Anterior cingulate cortex (tissue), 58 donors: Measurements from ENCODE around the gene AURKA.
A peak's percentile ranks its signal among the peaks of the same experiment; 100 is the strongest.

Experiments used
- DNase-seq, 58 donors: peaks; one replicate each; lab custom pipeline; 2025; lab: John Stamatoyannopoulos, UW

The AURKA gene

DNA sequence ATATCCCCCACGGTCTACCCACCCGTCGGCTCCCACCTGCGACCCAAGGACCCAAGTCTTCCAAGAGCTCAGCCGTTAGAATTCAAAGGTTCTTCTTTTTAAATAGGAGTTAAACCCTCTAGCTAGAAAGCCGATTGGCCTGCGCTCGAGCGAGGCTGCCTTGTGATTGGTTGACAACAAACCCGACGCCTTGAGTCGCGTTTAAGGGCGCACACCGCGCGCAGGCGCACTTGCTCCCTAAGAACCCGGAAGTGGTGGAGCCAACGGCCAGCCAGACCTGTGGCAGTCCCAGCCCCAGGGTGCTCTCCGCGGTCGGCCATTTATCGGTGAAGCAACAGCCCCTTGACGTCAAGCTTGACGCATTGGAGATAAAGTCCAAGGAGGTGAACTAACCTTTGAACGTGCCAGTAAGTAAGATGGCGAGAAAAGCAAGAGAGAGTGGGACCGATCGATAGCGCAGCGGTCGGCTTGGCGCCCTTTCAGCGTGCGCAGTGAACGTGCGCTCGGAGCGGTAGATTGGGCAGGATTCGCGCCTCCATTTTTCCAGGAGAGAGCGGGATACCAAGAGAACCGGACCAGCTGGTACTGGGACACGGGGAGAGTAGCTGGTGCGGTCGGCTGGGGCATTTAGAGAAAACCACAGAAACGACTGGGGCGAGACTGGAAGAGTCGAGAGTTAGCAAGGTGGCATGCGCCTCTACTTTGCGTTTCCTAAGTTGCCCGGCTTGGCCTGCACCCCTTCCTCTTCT lies at the start of gene AURKA, which contains the start of gene CSTF1:
TSS of gene AURKA (minus strand) at position 84 of the 749 bp plus-strand sequence. CDS start 4,018 bp downstream, outside the sequence.
TSS of gene CSTF1 (plus strand) at position 514 of the 749 bp plus-strand sequence. CDS start 2,908 bp downstream, outside the sequence.
- DNase-seq = peak; percentile 90 to 99 (median 98)

DNA sequence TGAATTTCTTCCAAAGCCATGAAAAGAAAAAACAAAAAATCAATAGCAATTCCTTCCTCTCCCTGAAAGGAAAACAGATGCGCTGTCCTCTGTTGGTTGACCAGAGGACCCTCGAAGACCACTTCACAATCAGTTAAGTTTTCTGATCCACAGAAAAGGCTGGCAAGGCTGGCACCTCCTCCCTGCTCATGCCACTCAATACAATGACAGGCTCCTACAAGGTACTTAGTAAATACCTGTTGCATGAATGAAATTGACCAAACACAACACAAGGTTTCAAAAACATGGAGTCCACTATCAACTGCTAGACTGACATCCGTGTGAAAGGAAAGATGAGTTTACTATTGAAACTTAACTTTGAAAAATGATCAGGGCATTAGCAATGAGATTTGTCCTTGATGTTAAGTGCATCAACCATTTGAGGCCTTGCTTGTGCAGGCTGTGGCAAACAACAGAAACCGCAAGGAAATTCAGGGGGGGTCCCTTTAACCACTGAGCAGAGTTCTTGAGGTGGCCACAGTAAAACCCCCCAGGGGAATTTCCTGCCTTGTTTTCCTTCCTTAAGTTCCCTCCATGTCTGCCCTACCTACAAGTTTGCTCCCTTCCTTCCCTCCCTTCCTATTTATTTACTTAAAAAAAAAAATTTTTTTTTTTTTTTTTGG lies 48.5 kb upstream of the AURKA start:
- no peak for DNase-seq

DNA sequence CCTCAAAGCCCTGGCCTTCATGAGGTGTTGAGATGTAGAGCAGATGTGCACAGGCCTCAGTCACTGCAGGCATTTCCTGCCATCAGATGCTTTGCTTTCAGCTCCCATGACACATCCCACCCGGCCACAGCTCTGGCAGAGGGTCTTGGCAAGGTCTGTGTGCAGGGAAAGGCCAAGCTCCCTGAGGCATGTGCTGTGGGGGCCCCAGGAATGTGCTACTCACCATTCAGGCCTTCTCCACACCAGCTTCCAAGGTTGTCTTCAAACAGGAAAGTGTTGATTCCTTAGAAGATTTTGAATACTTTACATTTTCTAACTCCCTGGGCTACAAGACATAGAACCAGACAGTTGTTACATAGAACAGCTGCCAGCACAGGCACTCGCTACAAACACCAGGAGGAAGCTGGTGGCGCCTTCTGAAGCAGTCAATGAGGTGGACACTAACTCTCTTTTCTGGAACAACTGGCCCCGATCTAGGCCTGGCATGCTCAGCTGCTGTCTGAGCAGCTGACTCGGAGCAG lies 47.8 kb upstream of the AURKA start:
- no peak for DNase-seq

DNA sequence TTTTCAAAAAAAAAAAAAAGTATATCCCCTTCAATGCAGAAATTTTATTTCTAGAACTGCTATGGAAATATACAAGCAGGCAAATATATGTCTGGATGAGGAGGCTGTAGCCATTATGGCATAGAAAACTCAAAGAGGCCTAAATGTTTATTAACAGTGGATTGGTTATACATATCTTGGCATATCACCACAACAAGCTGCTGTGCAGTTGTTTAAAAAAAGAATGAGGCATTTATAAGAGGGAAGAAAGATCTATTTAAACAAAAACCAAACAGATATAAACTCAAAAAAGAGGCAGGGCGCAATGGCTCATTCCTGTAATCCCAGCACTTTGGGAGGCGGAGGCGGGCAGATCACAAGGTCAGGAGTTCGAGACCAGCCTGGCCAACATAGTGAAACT lies 46.3 kb upstream of the AURKA start:
- no peak for DNase-seq

DNA sequence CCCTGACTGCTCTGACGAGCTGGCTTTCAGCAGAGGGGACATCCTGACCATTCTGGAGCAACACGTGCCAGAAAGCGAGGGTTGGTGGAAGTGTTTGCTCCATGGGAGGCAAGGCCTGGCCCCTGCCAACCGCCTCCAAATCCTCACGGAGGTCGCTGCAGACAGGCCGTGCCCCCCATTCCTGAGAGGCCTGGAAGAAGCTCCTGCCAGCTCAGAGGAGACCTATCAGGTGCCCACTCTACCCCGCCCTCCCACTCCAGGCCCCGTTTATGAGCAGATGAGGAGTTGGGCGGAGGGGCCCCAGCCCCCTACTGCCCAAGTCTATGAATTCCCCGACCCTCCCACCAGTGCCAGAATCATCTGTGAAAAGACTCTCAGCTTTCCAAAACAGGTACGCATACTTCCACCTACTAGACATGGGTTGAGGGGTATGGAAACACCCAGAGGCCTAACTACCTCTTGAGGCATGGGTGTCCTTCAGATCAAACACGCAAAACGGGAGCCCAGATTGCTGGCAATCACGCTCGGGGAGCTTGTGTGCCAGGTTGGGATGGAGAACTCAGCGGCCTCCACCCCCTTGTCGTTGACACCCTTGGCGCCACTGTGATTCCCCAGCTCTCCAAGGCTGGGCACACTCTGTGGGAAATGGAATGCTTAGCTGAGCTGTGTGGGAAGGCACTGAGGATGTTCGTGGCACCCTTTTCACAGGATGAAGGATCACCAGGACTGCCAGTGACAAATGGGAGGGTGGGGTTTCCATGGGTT lies 45.4 kb upstream of the AURKA start:
- no peak for DNase-seq

DNA sequence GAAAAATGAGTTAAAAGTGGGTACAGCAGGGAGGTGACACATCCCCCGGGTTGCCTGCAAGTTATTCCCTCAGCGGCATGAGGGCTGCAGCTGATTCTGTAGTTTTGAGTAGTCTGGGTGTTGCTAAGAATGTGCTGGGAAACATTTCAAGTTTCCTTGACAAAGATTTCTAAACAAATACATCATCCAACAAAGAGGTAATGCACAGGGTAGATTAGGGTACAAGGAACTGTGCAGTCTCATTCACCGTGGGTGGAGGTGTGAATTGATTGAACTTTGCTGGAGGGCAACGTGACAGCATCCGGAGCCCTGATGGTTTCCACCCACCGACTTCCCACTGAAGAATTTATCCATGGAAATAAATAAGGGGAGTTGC lies 41.9 kb upstream of the AURKA start:
- peak in 2 of 58 donors; percentile 13 to 14 for DNase-seq

DNA sequence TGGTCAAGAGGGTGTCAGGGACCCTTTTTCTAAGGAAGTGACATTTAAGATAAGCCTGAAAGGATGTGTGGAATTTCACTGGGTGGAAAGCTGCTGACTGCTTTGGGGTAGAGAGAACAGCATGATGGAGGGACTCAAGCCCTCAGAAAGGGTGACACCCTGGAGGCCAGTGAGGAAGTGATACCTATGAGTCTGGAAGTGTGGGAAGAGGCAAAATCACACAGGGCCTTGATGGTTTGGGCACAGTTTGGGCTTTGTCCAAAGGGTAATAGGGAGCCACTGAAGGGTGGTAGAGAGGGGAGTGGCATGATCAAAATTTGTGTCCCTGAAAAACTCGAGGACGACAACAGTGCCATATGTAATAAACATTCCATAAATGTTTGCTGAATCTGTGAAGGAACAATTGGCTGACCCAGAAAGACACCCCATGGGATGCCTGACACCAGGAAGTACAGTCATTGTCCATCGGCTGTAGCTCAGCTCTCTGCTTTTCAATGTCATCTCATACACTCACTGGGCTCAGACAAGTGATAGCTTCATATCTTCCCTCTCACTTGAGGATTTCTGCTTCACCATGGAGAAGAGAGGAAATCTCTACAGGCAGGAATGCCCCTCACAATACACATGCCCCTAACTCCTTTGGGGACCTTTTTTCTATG lies 41.3 kb upstream of the AURKA start:
- no peak for DNase-seq

DNA sequence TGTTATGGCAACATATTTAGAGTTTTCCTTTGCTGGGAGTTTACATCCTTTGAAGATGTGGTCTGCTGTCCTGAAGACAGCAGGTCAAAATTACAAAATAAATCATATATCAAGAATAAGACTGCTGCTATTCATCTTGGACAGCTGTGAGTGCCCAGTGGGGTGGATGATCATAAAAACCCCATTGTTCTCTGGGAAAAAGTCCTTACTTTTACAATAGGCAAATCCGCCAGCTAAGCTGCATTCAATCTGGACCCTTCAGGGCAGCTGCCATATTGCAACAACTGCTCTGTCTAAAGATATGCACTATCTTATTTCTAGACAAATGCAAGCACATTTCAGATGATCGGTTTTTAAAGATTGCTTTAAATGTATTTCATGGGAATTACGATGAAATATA lies 39.5 kb upstream of the AURKA start:
- DNase-seq = no peak

DNA sequence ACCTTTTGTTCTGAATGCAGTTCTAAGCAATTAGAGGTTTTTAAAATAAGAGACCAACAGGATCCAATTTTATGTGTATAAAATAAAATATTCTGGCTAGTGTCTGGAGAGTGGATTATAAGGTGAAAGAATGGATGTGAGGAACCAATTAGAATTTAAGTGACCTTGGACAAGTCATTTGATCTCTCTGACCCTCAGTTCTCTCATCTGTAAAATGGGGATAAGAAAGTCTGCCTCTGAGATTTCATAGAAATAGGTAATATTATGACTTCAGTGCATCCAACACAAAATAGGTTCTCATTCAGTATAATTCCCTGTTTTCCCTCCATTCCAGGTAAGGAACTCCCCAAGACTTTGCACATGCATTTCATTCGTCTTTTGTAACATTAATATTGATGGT lies 38.9 kb upstream of the AURKA start:
- DNase-seq = no peak

DNA sequence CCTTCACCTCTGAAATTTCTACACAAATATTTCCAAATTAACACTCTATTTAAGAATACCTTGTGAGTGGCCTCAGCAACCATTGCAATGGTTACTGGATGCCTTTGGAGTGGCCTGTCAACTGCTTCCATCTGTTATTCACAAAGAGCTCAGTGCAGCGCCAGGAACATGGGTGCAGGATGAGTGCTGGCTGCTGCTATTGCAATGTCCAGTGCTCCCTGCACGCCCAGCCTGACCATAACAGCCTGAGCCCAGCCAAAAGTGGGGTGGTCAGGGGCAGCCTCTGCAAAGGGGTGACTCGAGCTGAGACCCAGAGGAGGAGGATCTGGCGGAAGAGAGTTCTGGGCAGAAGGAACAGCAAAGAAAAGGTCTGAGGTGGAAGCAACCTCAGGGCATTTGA lies 38.4 kb upstream of the AURKA start:
- DNase-seq = no peak

DNA sequence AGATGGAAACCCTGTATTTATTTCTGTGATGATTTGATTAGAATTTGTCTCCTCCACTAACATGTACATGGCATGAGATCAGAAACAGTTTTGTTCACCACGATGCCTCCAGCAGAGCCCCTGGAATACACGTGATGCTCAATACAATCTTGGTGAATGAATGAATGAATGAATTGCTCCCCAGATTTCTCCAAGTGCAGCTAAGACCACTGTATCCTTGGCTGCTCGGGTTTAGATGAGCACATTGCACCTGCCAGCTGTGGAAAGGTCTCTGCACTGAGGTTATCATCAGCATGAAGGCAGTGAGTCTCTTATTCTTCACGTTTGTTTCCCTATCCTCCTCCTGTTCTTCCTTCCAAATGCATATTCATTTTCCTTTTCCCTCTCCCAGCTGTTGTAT lies 37.9 kb upstream of the AURKA start:
- DNase-seq = no peak

DNA sequence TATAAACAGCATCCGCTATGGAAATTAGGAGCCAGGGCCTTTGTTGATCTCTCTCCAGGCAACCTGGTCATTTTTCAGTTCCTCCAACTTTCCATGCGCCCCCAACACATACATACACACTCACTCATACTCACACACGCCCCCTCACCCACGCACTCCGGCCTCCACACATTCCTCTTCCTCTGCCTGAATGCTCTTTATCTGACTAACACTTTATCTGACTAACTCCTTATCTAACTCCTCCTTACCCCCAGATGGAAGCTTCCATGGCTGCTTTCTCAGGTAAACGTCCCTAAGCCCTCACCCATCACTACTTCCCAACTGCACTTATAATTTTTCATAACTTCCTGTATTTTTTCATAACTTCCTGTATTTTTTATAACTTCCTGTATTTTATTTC lies 37.5 kb upstream of the AURKA start:
- no peak for DNase-seq

DNA sequence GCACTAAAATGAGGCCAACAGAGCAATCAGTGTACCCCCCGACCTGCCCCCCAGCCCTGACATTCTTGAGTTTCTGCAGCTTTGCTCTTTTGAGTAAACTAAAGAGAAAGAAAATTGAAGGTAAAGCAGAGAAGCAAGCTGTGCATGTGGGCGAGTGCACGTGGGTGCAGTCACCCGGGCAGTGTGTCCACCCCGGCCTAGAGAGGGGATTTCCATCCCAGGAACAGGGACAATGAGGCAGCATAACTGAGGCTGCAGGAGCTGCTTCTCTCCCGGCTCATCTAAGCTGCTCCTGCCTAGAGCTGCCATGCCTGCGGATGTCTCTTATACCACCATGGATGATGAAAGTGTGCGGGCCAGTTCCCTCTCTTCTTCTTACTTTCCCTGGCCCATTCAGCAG lies 36.9 kb upstream of the AURKA start:
- DNase-seq = no peak

DNA sequence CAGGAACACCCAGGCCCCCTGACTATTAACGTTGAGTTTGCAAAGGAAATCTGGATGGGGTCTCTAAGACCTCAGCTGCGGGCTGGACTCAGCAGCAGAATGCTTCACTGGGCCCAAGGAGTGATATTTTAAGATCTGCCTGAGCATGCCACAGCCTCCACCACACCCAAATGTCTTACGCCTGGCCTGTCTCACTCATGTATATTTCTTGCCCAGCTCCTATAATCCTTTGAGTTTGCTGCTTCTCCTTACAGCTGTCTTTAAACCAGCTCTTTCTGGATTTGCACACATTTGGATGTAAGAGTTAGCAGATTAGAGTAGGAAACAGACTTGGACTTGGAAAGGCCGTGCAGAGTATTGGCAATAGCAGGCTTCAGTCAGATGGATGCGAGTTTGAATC lies 36.4 kb upstream of the AURKA start:
- DNase-seq = no peak

DNA sequence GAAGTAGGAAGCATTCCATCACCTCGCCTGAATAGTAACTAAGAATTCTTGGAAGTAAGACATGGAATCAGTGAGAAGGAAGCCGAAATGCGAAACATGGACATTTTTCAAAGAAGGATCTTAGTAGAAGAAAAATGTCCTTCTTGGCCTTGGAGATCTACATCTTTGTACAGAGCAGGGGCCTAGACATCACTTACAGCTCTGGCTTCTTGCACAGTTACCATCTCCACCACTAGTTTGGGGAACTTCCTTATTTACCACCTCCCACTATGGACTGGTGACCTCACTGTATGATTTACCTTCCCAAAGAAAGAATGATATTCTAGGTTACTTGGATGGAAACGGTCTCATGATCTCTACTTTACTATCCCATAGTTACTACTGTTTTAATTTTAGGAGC lies 35.8 kb upstream of the AURKA start:
- DNase-seq = no peak

DNA sequence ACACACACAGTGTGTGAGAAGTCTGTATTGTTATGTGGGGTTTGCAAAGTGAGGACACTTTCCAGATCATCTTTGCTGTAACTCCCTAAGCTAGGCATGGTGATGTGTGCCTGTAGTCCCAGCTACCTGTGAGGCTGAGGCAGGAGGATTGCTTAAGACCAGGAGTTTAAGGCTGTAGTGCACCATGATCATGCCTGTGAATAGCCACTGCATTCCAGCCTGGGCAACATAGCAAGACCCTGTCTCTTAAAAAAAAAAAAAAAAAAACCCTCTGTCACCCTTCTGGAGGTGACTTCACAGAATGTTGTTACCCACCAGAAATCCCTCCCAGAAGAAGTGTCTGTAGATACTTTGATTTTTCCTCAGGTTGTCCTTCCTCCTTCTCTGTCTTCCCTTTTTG lies 34.9 kb upstream of the AURKA start:
- no peak for DNase-seq

DNA sequence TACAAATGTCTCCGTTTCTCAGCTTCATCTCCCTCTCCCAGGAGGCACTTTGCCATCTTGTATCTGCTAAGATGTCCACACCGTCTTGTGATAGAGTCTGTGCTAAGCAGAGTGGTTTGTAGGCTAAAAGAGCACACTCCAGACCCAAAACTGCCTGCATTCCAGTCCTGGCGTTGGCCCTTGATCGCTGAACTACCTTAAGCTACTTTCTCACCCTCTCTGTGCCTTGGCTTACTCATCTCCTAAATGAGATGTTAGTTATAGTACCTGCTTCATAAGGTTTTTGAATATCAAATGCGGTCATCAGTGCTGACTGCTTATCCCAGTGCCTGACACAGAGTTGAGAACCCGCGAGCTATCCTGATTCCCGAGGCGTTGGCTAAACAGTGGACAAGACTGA lies 34.0 kb upstream of the AURKA start:
- no peak for DNase-seq

DNA sequence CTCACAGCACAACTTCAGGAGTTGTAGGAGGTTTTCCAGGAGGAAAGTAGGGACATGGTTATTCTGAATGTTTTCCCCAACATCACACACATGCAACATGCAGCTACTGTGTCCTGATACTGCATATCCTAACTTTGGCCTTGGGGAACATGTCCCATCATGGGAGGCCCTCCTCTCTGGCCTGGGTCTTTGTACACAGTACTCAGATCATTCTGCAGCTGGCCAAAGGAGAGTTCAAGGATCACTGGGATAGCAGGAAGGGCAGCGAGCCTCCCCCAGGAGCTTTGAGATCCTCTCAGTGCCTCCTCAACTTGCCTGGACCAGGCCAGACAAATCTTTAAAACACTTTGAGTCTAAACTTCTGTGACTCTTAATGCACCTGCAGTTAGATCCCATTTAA lies 32.9 kb upstream of the AURKA start:
- no peak for DNase-seq

DNA sequence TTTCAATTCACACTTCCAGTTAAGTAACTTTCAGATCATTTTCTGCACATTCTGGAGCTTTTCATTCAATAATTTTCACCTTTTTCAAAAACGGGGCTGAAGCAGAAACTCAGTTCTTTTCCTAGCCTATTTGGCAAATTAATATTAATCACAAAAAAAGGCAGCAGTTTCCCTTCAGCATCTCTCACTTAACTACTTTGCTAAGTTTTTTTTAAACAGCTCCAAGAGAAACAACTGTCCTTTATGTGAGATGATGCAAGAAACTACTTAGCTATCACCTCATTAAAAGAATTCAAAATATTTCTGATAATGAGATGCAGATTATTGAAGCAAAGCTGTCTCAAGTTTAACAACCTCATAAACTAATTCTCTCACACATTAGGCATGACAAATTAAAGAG lies 31.9 kb upstream of the AURKA start:
- DNase-seq = no peak

DNA sequence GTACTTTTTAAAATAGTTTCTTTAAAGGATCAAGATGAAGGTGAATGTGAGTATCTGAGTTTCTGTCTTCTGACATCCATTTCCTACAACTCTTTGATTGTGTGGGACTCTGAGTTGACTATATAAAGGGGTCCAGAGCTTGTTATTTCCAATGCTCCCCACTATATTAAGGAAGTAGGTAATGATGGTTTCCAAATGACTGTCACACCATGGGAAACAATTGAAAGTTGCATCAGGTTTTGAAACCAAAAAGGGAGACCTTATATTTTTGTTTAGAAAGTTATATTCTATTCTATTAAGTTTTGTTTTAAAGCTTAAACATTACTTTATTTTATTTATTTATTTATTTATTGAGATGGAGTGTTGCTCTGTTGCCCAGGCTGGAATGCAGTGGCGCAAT lies 31.2 kb upstream of the AURKA start:
- DNase-seq = no peak

DNA sequence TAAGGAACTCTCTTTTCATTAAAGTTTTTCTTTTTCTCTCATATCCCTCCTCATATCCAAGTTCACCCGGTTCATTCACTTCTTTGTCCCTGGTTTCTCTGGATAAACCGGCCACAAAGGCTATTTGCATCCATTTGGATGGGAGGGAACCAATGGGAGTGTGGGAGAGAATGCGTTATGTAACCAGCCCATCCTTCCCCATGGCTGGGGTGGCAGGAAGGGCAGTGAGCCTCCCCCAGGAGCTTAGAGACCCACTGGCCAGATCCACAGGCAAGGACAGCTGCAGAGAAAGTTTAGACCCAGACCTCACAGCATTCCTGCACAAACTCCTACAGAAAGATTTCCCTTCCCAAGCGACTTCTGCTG lies 30.8 kb upstream of the AURKA start:
- no peak for DNase-seq
